Peyer's patch (tissue), 4 donors: Measurements from ENCODE around the gene NAV2. TPM values are rescaled to one million over a fixed set of nuclear protein-coding genes. Genes with fewer than 3 reads are reported as not detected.

Experiments
- DNase-seq, 3 donors: peaks; one replicate each; pipeline ENCODE4 v3.0.0-alpha.2; 2017 to 2019
- H3K27ac ChIP-seq, 4 donors: fragments of 200-600 bp; sonication (generic); one replicate each; pipeline ENCODE4 v1.5.1; 2016 to 2019
- H3K27me3 ChIP-seq, 2 donors: fragments of 200-600 bp; sonication (generic); one replicate each; pipeline ENCODE4 v1.5.1; 2019
- H3K36me3 ChIP-seq, 3 donors: fragments of 200-600 bp; sonication (generic); one replicate each; pipeline ENCODE4 v1.5.1; 2016 to 2019
- H3K4me1 ChIP-seq, 4 donors: fragments of 200-600 bp; sonication (generic); one replicate each; pipeline ENCODE4 v1.5.1; 2016 to 2019
- H3K4me3 ChIP-seq, 4 donors: fragments of 200-600 bp; sonication (generic); 1 replicate in 3 of 4; 2 replicates in 1 of 4; pipeline ENCODE4 v1.5.1; 2016 to 2019; ENCODE audit warnings: mild to moderate bottlenecking in 1 of 4
- H3K9me3 ChIP-seq, 4 donors: fragments of 200-600 bp; sonication (generic); one replicate each; pipeline ENCODE4 v1.5.1; 2016 to 2019; ENCODE audit warnings: mild to moderate bottlenecking in 1 of 4
- CTCF ChIP-seq, 6 experiments: fragments of 450-650 bp in 4 of 6; fragments of 200-600 bp in 2 of 6; sonication (generic) in 1 of 6; IDR thresholded peaks; one replicate each; pipeline ENCODE4 v1.5.1; 2017 to 2019; ENCODE audit warnings: antibody characterized with exemption in 6 of 6, mild to moderate bottlenecking in 3 of 6, moderate library complexity in 1 of 6
- POLR2A ChIP-seq, 2 donors: fragments of 450-650 bp; IDR thresholded peaks; one replicate each; pipeline ENCODE4 v1.5.1; 2017; ENCODE audit warnings: antibody characterized with exemption in 2 of 2, mild to moderate bottlenecking in 2 of 2, moderate library complexity in 2 of 2
- total RNA-seq, 4 donors: library from RNA; depleted of rRNA; stranded (reverse); fragments of >200 nt; gene quantifications; one replicate each; pipeline ENCODE4 v1.1.0, GENCODE V29; 2016

Gene NAV2
- total RNA-seq, 4 donors from 2014 or later: 6.0 to 48.7 (median 20.1) TPM

- no peaks in the 10 kb centered on the region for H3K9me3 ChIP-seq
- H3K4me3 ChIP-seq: no peak overlapping the region
- H3K4me1 ChIP-seq: no peaks in the 10 kb centered on the region
- H3K36me3 ChIP-seq: no peaks in the 10 kb centered on the region
- no peak for TF ChIP-seq POLR2A (IDR thresholded peaks at IDR 0.05)
- TF ChIP-seq CTCF (IDR thresholded peaks at IDR 0.05): no peak
- no peaks in the 10 kb centered on the region for H3K27me3 ChIP-seq
- H3K27ac ChIP-seq: no peak overlapping the region
- no peak for DNase-seq
These were observed 21.8 kb upstream of the NAV2 start for GRCh38 chr11:19690885-19691284.

GRCh38 chr11:19691815-19692500, 20.7 kb upstream of the NAV2 start:
- no peak overlapping the region for H3K27ac ChIP-seq
- no peaks in the 10 kb centered on the region for H3K36me3 ChIP-seq
- H3K27me3 ChIP-seq: no peaks in the 10 kb centered on the region
- H3K4me1 ChIP-seq: no peaks in the 10 kb centered on the region
- TF ChIP-seq POLR2A (IDR thresholded peaks at IDR 0.05) (no peak), CTCF (IDR thresholded peaks at IDR 0.05) (no peak)
- no peak for DNase-seq
- H3K9me3 ChIP-seq: no peaks in the 10 kb centered on the region
- no peak overlapping the region for H3K4me3 ChIP-seq

- no peaks in the 10 kb centered on the region for H3K9me3 ChIP-seq
- no peak for TF ChIP-seq POLR2A (IDR thresholded peaks at IDR 0.05)
- TF ChIP-seq CTCF (IDR thresholded peaks at IDR 0.05): no peak
- no peak for DNase-seq
These were observed 19.5 kb upstream of the NAV2 start for GRCh38 chr11:19693146-19693545.

GRCh38 chr11:19694796-19695345, 17.8 kb upstream of the NAV2 start:
- no peaks in the 10 kb centered on the region for H3K27me3 ChIP-seq
- H3K27ac ChIP-seq: no peak overlapping the region
- H3K4me3 ChIP-seq: no peak overlapping the region
- H3K36me3 ChIP-seq: no peaks in the 10 kb centered on the region
- no peaks in the 10 kb centered on the region for H3K4me1 ChIP-seq
- no peaks in the 10 kb centered on the region for H3K9me3 ChIP-seq
- DNase-seq: no peak
- no peak for TF ChIP-seq POLR2A (IDR thresholded peaks at IDR 0.05)
- no peak for TF ChIP-seq CTCF (IDR thresholded peaks at IDR 0.05)

More at GRCh38 chr11:19693146-19693545, 19.5 kb upstream of the NAV2 start:
- Histone ChIP-seq H3K4me3 (no peak overlapping the region), H3K27ac (no peak overlapping the region), H3K4me1 (no peaks in the 10 kb centered on the region), H3K27me3 (no peaks in the 10 kb centered on the region), H3K36me3 (no peaks in the 10 kb centered on the region)

- TF ChIP-seq CTCF (IDR thresholded peaks at IDR 0.05) (no peak), POLR2A (IDR thresholded peaks at IDR 0.05) (no peak)
- Histone ChIP-seq H3K27ac (peak overlapping the region in 1 of 4 donors; percentile 2), H3K4me3 (no peak overlapping the region), H3K27me3 (no peaks in the 10 kb centered on the region), H3K9me3 (no peaks in the 10 kb centered on the region), H3K4me1 (no peaks in the 10 kb centered on the region), H3K36me3 (no peaks in the 10 kb centered on the region)
- no peak for DNase-seq
These were observed 16.6 kb upstream of the NAV2 start for GRCh38 chr11:19696073-19696472.
